HEK293 (cell line): ENCODE results near the gene SCFD2.

Experiments used
- CTCF ChIA-PET: fragments of 350-600 bp; formaldehyde crosslinking; extraction: SDS; loops from one replicate; lab custom pipeline; 2021; ENCODE audit warnings: antibody characterized with exemption; lab: Yijun Ruan, JAX
- POLR2A ChIA-PET: fragments of 300-600 bp; formaldehyde crosslinking; extraction: SDS; loops from one replicate; lab custom pipeline; 2020; ENCODE audit warnings: antibody characterized with exemption, inconsistent platforms; lab: Yijun Ruan, JAX
- H3K27ac ChIP-seq: fragments of 200-500 bp; sonication (Bioruptor generic); 2 replicates; pipeline ENCODE4 v1.5.1; 2014; ENCODE audit warnings: low read depth, low read length, control low read depth, inconsistent platforms; ENCODE audit errors: extremely low read depth
- H3K36me3 ChIP-seq, 2 experiments: fragments of 200-500 bp in 1 of 2; sonication (Bioruptor generic) in 1 of 2; 1 replicate in 1 of 2; 2 replicates in 1 of 2; pipeline ENCODE4 v1.5.1; 2014 to 2017; ENCODE audit warnings: inconsistent platforms in 2 of 2, low read length in 2 of 2; ENCODE audit not compliant: control insufficient read depth in 2 of 2, insufficient read depth in 1 of 2
- H3K4me1 ChIP-seq: fragments of 200-500 bp; sonication (Bioruptor generic); 2 replicates; pipeline ENCODE4 v1.5.1; 2014; ENCODE audit warnings: mild to moderate bottlenecking, low read length, inconsistent platforms; ENCODE audit not compliant: control insufficient read depth, insufficient read depth
- H3K4me3 ChIP-seq: 2 replicates; pipeline ENCODE4 v1.5.1; 2011; ENCODE audit warnings: low read depth, mild to moderate bottlenecking, control low read depth, low read length, moderate library complexity
- H3K9me3 ChIP-seq: fragments of 200-500 bp; sonication (Bioruptor generic); 2 replicates; pipeline ENCODE4 v1.5.1; 2014; ENCODE audit warnings: low read depth, low read length, inconsistent platforms; ENCODE audit not compliant: control insufficient read depth, insufficient read depth
- BCL11B ChIP-seq: fragments of 450-650 bp; formaldehyde crosslinking; IDR thresholded peaks from 2 replicates; pipeline ENCODE4 v1.5.1; 2016; ENCODE audit warnings: low read depth, missing biosample characterization, missing genetic modification characterization
- GLI4 ChIP-seq: fragments of 450-650 bp; formaldehyde crosslinking; IDR thresholded peaks from 2 replicates; pipeline ENCODE4 v1.5.1; 2016; ENCODE audit warnings: missing biosample characterization, missing genetic modification characterization
- HOXD13 ChIP-seq: sonication (generic); formaldehyde crosslinking; IDR thresholded peaks from 2 replicates; pipeline ENCODE4 v1.8.0; 2022; ENCODE audit warnings: missing genetic modification reagents, borderline replicate concordance
- IKZF3 ChIP-seq: fragments of 450-650 bp; IDR thresholded peaks from 2 replicates; pipeline ENCODE4 v1.5.0; 2018; ENCODE audit warnings: missing biosample characterization, mild to moderate bottlenecking, missing genetic modification characterization, moderate library complexity
- SALL2 ChIP-seq: fragments of 450-650 bp; formaldehyde crosslinking; IDR thresholded peaks from 2 replicates; pipeline ENCODE4 v1.5.0; 2017; ENCODE audit warnings: missing biosample characterization, mild to moderate bottlenecking, missing genetic modification characterization, borderline replicate concordance
- ZBTB17 ChIP-seq: fragments of 450-650 bp; formaldehyde crosslinking; IDR thresholded peaks from 2 replicates; pipeline ENCODE4 v1.5.1; 2016; ENCODE audit warnings: missing biosample characterization, missing genetic modification characterization
- ZNF2 ChIP-seq: fragments of 450-650 bp; formaldehyde crosslinking; IDR thresholded peaks from 2 replicates; pipeline ENCODE4 v1.5.1; 2016; ENCODE audit warnings: missing biosample characterization, missing genetic modification characterization
- ZNF248 ChIP-seq: fragments of 450-650 bp; formaldehyde crosslinking; IDR thresholded peaks from 2 replicates; pipeline ENCODE4 v1.5.1; 2017; ENCODE audit warnings: missing biosample characterization, missing genetic modification characterization
- ZNF366 ChIP-seq: fragments of 450-650 bp; formaldehyde crosslinking; conservative IDR thresholded peaks from 2 replicates; pipeline ENCODE4 v1.5.1; 2016; ENCODE audit warnings: missing biosample characterization, missing genetic modification characterization
- ZNF391 ChIP-seq: fragments of 450-650 bp; formaldehyde crosslinking; IDR thresholded peaks from 2 replicates; pipeline ENCODE4 v1.5.1; 2016; ENCODE audit warnings: low read depth, missing biosample characterization, missing genetic modification characterization, borderline replicate concordance
- ZNF473 ChIP-seq: fragments of 450-650 bp; formaldehyde crosslinking; IDR thresholded peaks from 2 replicates; pipeline ENCODE4 v1.5.1; 2017; ENCODE audit warnings: missing biosample characterization, missing genetic modification characterization
- ZNF558 ChIP-seq: fragments of 450-650 bp; formaldehyde crosslinking; IDR thresholded peaks from 2 replicates; pipeline ENCODE4 v1.5.1; 2016; ENCODE audit warnings: missing biosample characterization, missing genetic modification characterization
- ZNF610 ChIP-seq: fragments of 450-650 bp; formaldehyde crosslinking; IDR thresholded peaks from 2 replicates; pipeline ENCODE4 v1.5.1; 2016; ENCODE audit warnings: missing biosample characterization, missing genetic modification characterization, borderline replicate concordance
- ZNF747 ChIP-seq: fragments of 450-650 bp; formaldehyde crosslinking; IDR thresholded peaks from 2 replicates; pipeline ENCODE4 v1.5.1; 2016; ENCODE audit warnings: missing biosample characterization, missing genetic modification characterization
- TF ChIP-seq, protein P1 (sequence below): fragments of 450-650 bp; formaldehyde crosslinking; IDR thresholded peaks from 2 replicates; pipeline ENCODE4 v1.5.1; 2016; ENCODE audit warnings: missing biosample characterization, missing genetic modification characterization, borderline replicate concordance
- TF ChIP-seq, protein P2 (sequence below): fragments of 450-650 bp; formaldehyde crosslinking; IDR thresholded peaks from 2 replicates; pipeline ENCODE4 v1.5.1; 2016; ENCODE audit warnings: missing biosample characterization, missing genetic modification characterization, low read depth
- TF ChIP-seq, protein P3 (sequence below): fragments of 450-650 bp; formaldehyde crosslinking; IDR thresholded peaks from 2 replicates; pipeline ENCODE4 v1.5.1; 2016; ENCODE audit warnings: missing biosample characterization, missing genetic modification characterization
- TF ChIP-seq, protein P4 (sequence below): fragments of 450-650 bp; formaldehyde crosslinking; IDR thresholded peaks from 2 replicates; pipeline ENCODE4 v1.5.1; 2016; ENCODE audit warnings: missing biosample characterization, missing genetic modification characterization
- TF ChIP-seq, protein P5 (sequence below): fragments of 450-650 bp; formaldehyde crosslinking; IDR thresholded peaks from 2 replicates; pipeline ENCODE4 v1.5.1; 2016; ENCODE audit warnings: missing biosample characterization, missing genetic modification characterization

Gene SCFD2

DNA sequence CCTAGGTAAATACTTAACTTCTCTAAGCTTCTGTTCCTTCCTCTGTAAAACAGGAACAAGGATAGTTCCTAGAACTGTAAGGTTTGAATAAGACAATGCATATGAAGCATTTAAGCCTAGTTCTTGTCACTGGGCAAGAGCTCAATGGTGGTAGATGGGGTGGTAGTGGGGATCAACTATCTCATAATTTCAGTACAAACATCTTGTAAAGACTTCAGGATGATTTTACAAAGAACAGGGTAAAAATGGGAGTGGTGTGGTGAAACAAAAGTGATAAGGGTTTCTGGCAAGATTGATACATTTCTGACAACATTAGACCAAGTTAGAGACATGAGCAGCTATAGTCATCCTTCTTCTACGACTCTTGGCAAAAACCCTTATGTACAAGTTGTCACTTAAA is 137.8 kb downstream of the SCFD2 start (continued):
- no peak for TF ChIP-seq ZNF2

- Histone ChIP-seq H3K4me3 (no peak overlapping the region), H3K27ac (no peak overlapping the region), H3K36me3 (no peaks in the 10 kb centered on the region), H3K9me3 (no peaks in the 10 kb centered on the region), H3K4me1 (no peaks in the 10 kb centered on the region)
- TF ChIP-seq, protein P1, sequence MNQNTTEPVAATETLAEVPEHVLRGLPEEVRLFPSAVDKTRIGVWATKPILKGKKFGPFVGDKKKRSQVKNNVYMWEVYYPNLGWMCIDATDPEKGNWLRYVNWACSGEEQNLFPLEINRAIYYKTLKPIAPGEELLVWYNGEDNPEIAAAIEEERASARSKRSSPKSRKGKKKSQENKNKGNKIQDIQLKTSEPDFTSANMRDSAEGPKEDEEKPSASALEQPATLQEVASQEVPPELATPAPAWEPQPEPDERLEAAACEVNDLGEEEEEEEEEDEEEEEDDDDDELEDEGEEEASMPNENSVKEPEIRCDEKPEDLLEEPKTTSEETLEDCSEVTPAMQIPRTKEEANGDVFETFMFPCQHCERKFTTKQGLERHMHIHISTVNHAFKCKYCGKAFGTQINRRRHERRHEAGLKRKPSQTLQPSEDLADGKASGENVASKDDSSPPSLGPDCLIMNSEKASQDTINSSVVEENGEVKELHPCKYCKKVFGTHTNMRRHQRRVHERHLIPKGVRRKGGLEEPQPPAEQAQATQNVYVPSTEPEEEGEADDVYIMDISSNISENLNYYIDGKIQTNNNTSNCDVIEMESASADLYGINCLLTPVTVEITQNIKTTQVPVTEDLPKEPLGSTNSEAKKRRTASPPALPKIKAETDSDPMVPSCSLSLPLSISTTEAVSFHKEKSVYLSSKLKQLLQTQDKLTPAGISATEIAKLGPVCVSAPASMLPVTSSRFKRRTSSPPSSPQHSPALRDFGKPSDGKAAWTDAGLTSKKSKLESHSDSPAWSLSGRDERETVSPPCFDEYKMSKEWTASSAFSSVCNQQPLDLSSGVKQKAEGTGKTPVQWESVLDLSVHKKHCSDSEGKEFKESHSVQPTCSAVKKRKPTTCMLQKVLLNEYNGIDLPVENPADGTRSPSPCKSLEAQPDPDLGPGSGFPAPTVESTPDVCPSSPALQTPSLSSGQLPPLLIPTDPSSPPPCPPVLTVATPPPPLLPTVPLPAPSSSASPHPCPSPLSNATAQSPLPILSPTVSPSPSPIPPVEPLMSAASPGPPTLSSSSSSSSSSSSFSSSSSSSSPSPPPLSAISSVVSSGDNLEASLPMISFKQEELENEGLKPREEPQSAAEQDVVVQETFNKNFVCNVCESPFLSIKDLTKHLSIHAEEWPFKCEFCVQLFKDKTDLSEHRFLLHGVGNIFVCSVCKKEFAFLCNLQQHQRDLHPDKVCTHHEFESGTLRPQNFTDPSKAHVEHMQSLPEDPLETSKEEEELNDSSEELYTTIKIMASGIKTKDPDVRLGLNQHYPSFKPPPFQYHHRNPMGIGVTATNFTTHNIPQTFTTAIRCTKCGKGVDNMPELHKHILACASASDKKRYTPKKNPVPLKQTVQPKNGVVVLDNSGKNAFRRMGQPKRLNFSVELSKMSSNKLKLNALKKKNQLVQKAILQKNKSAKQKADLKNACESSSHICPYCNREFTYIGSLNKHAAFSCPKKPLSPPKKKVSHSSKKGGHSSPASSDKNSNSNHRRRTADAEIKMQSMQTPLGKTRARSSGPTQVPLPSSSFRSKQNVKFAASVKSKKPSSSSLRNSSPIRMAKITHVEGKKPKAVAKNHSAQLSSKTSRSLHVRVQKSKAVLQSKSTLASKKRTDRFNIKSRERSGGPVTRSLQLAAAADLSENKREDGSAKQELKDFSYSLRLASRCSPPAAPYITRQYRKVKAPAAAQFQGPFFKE (tag by site-specific recombination): no peak
- TF ChIP-seq BCL11B (tag by site-specific recombination) (no peak), HOXD13 (CRISPR knock-in tag) (no peak), ZNF248 (tag by site-specific recombination) (no peak)
- ChIA-PET CTCF (interaction anchor here (0.7 kb wide), 1 partner anchor 151 kb away, joined by 3 read pairs; no protein-coding TSS in a partner anchor), POLR2A (no interaction called here)
These were observed 138.4 kb downstream of the SCFD2 start for GRCh38 chr4:53227451-53227850.

GRCh38 chr4:53221832-53222480 is 143.9 kb downstream of the SCFD2 start:
- H3K4me1 ChIP-seq: no peaks in the 10 kb centered on the region
- H3K36me3 ChIP-seq: no peaks in the 10 kb centered on the region
- no peak overlapping the region for H3K4me3 ChIP-seq
- no peaks in the 10 kb centered on the region for H3K9me3 ChIP-seq
- CTCF ChIA-PET: no interaction called here
- no peak overlapping the region for H3K27ac ChIP-seq
- TF ChIP-seq SALL2 (tag by site-specific recombination) (no peak), GLI4 (tag by site-specific recombination) (no peak), ZBTB17 (tag by site-specific recombination) (no peak), ZNF747 (tag by site-specific recombination) (no peak), ZNF610 (tag by site-specific recombination) (no peak), ZNF391 (tag by site-specific recombination) (no peak), ZNF366 (tag by site-specific recombination) (no peak), IKZF3 (no peak), ZNF558 (tag by site-specific recombination) (no peak), ZNF473 (tag by site-specific recombination) (no peak)
- TF ChIP-seq, protein P2, sequence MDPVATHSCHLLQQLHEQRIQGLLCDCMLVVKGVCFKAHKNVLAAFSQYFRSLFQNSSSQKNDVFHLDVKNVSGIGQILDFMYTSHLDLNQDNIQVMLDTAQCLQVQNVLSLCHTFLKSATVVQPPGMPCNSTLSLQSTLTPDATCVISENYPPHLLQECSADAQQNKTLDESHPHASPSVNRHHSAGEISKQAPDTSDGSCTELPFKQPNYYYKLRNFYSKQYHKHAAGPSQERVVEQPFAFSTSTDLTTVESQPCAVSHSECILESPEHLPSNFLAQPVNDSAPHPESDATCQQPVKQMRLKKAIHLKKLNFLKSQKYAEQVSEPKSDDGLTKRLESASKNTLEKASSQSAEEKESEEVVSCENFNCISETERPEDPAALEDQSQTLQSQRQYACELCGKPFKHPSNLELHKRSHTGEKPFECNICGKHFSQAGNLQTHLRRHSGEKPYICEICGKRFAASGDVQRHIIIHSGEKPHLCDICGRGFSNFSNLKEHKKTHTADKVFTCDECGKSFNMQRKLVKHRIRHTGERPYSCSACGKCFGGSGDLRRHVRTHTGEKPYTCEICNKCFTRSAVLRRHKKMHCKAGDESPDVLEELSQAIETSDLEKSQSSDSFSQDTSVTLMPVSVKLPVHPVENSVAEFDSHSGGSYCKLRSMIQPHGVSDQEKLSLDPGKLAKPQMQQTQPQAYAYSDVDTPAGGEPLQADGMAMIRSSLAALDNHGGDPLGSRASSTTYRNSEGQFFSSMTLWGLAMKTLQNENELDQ: no peak
- TF ChIP-seq, protein P3, sequence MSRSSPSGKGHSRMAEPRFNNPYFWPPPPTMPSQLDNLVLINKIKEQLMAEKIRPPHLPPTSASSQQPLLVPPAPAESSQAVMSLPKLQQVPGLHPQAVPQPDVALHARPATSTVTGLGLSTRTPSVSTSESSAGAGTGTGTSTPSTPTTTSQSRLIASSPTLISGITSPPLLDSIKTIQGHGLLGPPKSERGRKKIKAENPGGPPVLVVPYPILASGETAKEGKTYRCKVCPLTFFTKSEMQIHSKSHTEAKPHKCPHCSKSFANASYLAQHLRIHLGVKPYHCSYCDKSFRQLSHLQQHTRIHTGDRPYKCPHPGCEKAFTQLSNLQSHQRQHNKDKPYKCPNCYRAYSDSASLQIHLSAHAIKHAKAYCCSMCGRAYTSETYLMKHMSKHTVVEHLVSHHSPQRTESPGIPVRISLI (tag by site-specific recombination): no peak
- TF ChIP-seq, protein P4, sequence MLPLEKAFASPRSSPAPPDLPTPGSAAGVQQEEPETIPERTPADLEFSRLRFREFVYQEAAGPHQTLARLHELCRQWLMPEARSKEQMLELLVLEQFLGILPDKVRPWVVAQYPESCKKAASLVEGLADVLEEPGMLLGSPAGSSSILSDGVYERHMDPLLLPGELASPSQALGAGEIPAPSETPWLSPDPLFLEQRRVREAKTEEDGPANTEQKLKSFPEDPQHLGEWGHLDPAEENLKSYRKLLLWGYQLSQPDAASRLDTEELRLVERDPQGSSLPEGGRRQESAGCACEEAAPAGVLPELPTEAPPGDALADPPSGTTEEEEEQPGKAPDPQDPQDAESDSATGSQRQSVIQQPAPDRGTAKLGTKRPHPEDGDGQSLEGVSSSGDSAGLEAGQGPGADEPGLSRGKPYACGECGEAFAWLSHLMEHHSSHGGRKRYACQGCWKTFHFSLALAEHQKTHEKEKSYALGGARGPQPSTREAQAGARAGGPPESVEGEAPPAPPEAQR (tag by site-specific recombination): no peak
- TF ChIP-seq, protein P5, sequence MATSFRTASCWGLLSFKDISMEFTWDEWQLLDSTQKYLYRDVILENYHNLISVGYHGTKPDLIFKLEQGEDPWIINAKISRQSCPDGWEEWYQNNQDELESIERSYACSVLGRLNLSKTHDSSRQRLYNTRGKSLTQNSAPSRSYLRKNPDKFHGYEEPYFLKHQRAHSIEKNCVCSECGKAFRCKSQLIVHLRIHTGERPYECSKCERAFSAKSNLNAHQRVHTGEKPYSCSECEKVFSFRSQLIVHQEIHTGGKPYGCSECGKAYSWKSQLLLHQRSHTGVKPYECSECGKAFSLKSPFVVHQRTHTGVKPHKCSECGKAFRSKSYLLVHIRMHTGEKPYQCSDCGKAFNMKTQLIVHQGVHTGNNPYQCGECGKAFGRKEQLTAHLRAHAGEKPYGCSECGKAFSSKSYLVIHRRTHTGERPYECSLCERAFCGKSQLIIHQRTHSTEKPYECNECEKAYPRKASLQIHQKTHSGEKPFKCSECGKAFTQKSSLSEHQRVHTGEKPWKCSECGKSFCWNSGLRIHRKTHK (tag by site-specific recombination): no peak
- POLR2A ChIA-PET: no interaction called here
